A673 (cell line): ENCODE measurements around the gene AFF2. TPM values are rescaled to one million over a fixed set of nuclear protein-coding genes. Genes with fewer than 3 reads are reported as not detected.

ENCODE experiments used
- BruUV-seq: library from RNA; stranded (reverse); fragments of 400-500 nt; replicated peaks from 2 replicates; lab custom pipeline; 2021; lab: Mats Ljungman, UMichigan
- CTCF ChIA-PET: fragments of 300-600 bp; sonication (Branson Sonifier 250); formaldehyde crosslinking; loops from one replicate; lab custom pipeline; 2022; ENCODE audit warnings: antibody characterized with exemption; lab: Charles Lee
- POLR2A ChIA-PET: fragments of 300-600 bp; sonication (Branson Sonifier 250); formaldehyde crosslinking; loops from one replicate; lab custom pipeline; 2022; ENCODE audit warnings: antibody characterized with exemption; ENCODE audit not compliant: low non-redundant PET; lab: Charles Lee
- DNase-seq: peaks from one replicate; pipeline ENCODE4 v3.0.0-alpha.2; 2015; ENCODE audit warnings: low spot score
- H3K27ac ChIP-seq: fragments of 200-600 bp; sonication (generic); 2 replicates; pipeline ENCODE4 v1.5.1; 2016; ENCODE audit warnings: mixed run types, low read depth, mild to moderate bottlenecking, mixed read lengths, antibody characterized with exemption, low read length; ENCODE audit not compliant: poor library complexity, severe bottlenecking
- H3K27me3 ChIP-seq: fragments of 200-600 bp; sonication (generic); replicated peaks from 2 replicates; pipeline ENCODE4 v1.6.1; 2017; ENCODE audit warnings: mixed run types, low read depth, mild to moderate bottlenecking, mixed read lengths, antibody characterized with exemption, low read length; ENCODE audit not compliant: insufficient read depth, poor library complexity
- H3K36me3 ChIP-seq: fragments of 200-600 bp; sonication (generic); 2 replicates; pipeline ENCODE4 v1.6.1; 2016; ENCODE audit warnings: mixed run types, mild to moderate bottlenecking, mixed read lengths, antibody characterized with exemption, low read length; ENCODE audit not compliant: insufficient read depth, poor library complexity, severe bottlenecking
- H3K4me1 ChIP-seq: fragments of 200-600 bp; sonication (generic); 2 replicates; pipeline ENCODE4 v1.6.1; 2017; ENCODE audit warnings: mixed run types, mild to moderate bottlenecking, mixed read lengths, antibody characterized with exemption, low read length; ENCODE audit not compliant: insufficient read depth, poor library complexity, severe bottlenecking
- H3K4me3 ChIP-seq: fragments of 200-600 bp; sonication (generic); 2 replicates; pipeline ENCODE4 v1.5.1; 2016; ENCODE audit warnings: low read depth, mixed run types, mild to moderate bottlenecking, mixed read lengths, low read length; ENCODE audit not compliant: poor library complexity, severe bottlenecking
- H3K9me3 ChIP-seq: fragments of 200-600 bp; sonication (generic); 2 replicates; pipeline ENCODE4 v1.6.1; 2016; ENCODE audit warnings: mixed run types, low read depth, mild to moderate bottlenecking, mixed read lengths, antibody characterized with exemption, low read length; ENCODE audit not compliant: poor library complexity, severe bottlenecking
- EZH2 ChIP-seq: fragments of 200-600 bp; sonication (generic); IDR thresholded peaks from 2 replicates; pipeline ENCODE4 v1.6.1; 2017; ENCODE audit warnings: borderline replicate concordance, low read depth, mild to moderate bottlenecking, mixed read lengths, antibody characterized with exemption, low read length; ENCODE audit not compliant: poor library complexity, severe bottlenecking
- intact Hi-C: fragments of 100-400 bp; cut with micrococcal nuclease; formaldehyde crosslinking; loops from one replicate; pipeline ENCODE4 v1.10.0; 2022; ENCODE audit not compliant: unreplicated experiment
- total RNA-seq: library from RNA; stranded (reverse); gene quantifications from 2 replicates; pipeline ENCODE4 v1.2.3, GENCODE V29; 2021
- TF ChIP-seq, protein P1 (sequence below): fragments of 300-800, 200-600 bp; sonication (generic); conservative IDR thresholded peaks from 2 replicates; pipeline ENCODE4 v1.5.1; 2017; ENCODE audit warnings: low read depth, mild to moderate bottlenecking, antibody characterized with exemption, low read length, moderate library complexity, mixed read lengths

Gene AFF2
- total RNA-seq, 1 experiment from 2014 or later, result not detected

DNA sequence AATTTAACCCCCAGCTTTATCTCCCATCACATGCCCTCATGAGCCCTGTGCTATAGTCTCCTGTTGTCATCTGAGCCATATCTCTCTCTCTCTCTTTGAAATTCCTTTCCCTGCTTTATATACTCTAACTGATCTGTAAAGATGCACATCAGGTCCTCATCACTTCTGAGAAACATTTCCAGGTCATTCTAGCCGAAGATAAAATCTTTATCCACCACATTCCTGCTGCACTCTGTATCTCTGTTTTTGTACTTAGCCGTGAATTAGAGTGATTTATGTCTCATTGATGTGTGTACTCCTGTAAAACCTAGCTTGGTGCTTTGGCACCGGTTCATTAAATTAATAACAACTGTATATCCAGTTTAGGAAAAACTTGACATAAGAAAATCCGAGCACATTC lies 113.2 kb downstream of the AFF2 start:
- CTCF ChIA-PET, result no interaction called here
- no peaks in the 10 kb centered on the region for H3K36me3 ChIP-seq
- no peaks in the 10 kb centered on the region for H3K27me3 ChIP-seq
- no peak for DNase-seq
- no peak overlapping the region for H3K27ac ChIP-seq
- H3K9me3 ChIP-seq, result no peaks in the 10 kb centered on the region
- no peaks in the 10 kb centered on the region for H3K4me1 ChIP-seq
- BruUV-seq, result no TSS peak
- no peak overlapping the region for H3K4me3 ChIP-seq
- POLR2A ChIA-PET, result no interaction called here
- intact Hi-C loops, result no loop called here
- no peak for TF ChIP-seq EZH2
- TF ChIP-seq, protein P1, sequence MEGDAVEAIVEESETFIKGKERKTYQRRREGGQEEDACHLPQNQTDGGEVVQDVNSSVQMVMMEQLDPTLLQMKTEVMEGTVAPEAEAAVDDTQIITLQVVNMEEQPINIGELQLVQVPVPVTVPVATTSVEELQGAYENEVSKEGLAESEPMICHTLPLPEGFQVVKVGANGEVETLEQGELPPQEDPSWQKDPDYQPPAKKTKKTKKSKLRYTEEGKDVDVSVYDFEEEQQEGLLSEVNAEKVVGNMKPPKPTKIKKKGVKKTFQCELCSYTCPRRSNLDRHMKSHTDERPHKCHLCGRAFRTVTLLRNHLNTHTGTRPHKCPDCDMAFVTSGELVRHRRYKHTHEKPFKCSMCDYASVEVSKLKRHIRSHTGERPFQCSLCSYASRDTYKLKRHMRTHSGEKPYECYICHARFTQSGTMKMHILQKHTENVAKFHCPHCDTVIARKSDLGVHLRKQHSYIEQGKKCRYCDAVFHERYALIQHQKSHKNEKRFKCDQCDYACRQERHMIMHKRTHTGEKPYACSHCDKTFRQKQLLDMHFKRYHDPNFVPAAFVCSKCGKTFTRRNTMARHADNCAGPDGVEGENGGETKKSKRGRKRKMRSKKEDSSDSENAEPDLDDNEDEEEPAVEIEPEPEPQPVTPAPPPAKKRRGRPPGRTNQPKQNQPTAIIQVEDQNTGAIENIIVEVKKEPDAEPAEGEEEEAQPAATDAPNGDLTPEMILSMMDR, result no peak

DNA sequence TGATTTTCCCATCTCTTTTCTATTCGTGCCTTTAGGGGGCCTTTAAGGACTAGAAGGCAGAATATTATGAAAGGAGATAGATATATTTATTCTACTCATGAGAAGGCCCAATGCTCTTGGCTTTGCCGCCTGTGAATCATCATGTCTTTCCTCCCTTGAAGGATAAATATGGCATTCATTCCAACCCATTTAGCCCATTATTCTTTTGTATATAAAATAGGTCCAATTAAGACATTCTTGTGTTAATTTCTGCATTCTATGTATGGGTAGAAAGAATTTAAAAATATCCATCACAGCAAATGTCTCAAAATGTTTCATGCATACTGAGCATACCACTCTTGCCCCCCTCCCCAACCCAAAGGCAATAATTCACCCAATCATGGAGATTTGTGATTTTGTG lies 115.1 kb downstream of the AFF2 start:
- Histone ChIP-seq H3K27me3 (no peaks in the 10 kb centered on the region), H3K4me1 (no peaks in the 10 kb centered on the region), H3K27ac (no peak overlapping the region), H3K4me3 (no peak overlapping the region), H3K36me3 (no peaks in the 10 kb centered on the region), H3K9me3 (no peaks in the 10 kb centered on the region)
- intact Hi-C loops, result no loop called here
- BruUV-seq, result no TSS peak
- TF ChIP-seq, protein P1, result no peak
- no peak for TF ChIP-seq EZH2
- CTCF ChIA-PET, result no interaction called here
- DNase-seq, result no peak
- POLR2A ChIA-PET, result no interaction called here

DNA sequence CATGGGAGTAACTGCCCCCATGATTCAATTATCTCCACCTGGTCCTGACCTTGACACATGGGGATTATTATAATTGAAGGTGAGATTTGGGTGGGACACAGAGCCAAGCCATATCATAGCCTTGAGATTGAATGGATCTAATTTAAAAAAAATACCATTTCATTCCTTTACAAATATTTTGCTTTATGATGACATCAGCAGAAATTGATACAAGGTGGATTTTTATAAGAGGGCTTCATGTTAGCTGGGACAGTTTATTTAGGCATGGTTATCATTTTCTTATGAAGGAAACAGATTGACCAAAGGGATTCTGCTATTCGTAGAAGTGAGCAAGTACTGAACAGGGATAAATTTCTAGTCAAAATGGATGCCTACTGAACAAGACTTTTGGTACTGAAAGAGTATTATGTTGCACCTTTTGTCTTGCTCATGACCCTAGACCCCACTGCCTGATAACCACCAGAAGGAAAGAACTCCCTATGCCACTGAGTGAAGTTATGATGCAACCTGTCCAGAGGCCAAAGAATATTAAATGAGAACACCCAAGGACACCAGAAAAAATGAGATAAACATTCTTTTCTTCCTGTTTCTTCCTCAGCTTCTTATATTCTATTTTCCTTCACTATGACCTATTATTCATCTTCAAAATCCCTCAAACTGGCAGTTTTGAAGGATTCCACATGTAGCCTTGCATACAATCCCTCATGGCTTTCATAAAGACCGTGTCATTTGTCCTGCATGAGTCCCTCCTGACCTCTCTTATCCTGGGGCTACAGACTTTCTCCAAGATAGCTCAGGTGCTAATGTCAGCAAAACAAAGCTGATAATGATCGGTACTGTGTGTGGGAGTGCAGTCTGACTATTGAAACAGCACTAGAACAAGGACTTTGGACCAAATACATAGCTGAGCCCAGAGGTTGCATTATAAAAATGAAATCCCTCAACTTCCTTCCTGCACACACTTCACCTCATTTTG lies 118.3 kb downstream of the AFF2 start:
- BruUV-seq, result no TSS peak
- H3K36me3 ChIP-seq, result no peaks in the 10 kb centered on the region
- H3K27ac ChIP-seq, result no peak overlapping the region
- H3K4me3 ChIP-seq, result no peak overlapping the region
- ChIA-PET POLR2A (no interaction called here), CTCF (no interaction called here)
- no peaks in the 10 kb centered on the region for H3K27me3 ChIP-seq
- no peak for DNase-seq
- intact Hi-C loops, result no loop called here
- H3K9me3 ChIP-seq, result no peaks in the 10 kb centered on the region
- H3K4me1 ChIP-seq, result no peaks in the 10 kb centered on the region
- TF ChIP-seq, protein P1, result no peak
- TF ChIP-seq EZH2, result no peak
